Activated CD4-positive, alpha-beta T cell treated with anti-CD3 and anti-CD28 coated beads, Interleukin-10, Interleukin-2, amounts not matched to agents 100 ng/mL and 50 ng/mL, durations not matched to agents 16 hours and 8 hours (primary cell): ENCODE results near the gene RNF150.

ENCODE experiments used
- DNase-seq: peaks from one replicate; pipeline ENCODE4 v3.0.0-alpha.2; 2020

Gene RNF150

GRCh38 chr4:140903522-140904475, 229.5 kb downstream of the RNF150 start:
- no peak for DNase-seq

- no peak for DNase-seq
Measured at GRCh38 chr4:140901736-140902336, 231.4 kb downstream of the RNF150 start.

GRCh38 chr4:140893939-140894338, 239.3 kb downstream of the RNF150 start:
- DNase-seq, result no peak

- no peak for DNase-seq
Measured at GRCh38 chr4:140888054-140888453, 245.2 kb downstream of the RNF150 start.

GRCh38 chr4:140887467-140887866, 245.8 kb downstream of the RNF150 start:
- DNase-seq, result no peak

- DNase-seq, result peak; percentile 62
Measured at GRCh38 chr4:140884431-140885058, 248.7 kb downstream of the RNF150 start.

GRCh38 chr4:140877781-140878180, 255.5 kb downstream of the RNF150 start:
- DNase-seq, result no peak

- DNase-seq, result no peak
Measured at GRCh38 chr4:140876615-140877364, 256.5 kb downstream of the RNF150 start.

GRCh38 chr4:140875746-140876452, 257.4 kb downstream of the RNF150 start:
- DNase-seq, result no peak

GRCh38 chr4:140874056-140874455, 259.2 kb downstream of the RNF150 start:
- no peak for DNase-seq

- no peak for DNase-seq
Measured at GRCh38 chr4:140871368-140871767, 261.9 kb downstream of the RNF150 start.

GRCh38 chr4:140870427-140870826, 262.8 kb downstream of the RNF150 start:
- DNase-seq, result no peak

- no peak for DNase-seq
Measured at GRCh38 chr4:140869446-140869845, 263.8 kb downstream of the RNF150 start.

- no peak for DNase-seq
Measured at GRCh38 chr4:140867356-140867755, 265.9 kb downstream of the RNF150 start.

GRCh38 chr4:140866492-140867005, 266.7 kb downstream of the RNF150 start:
- DNase-seq, result no peak

GRCh38 chr4:140865253-140866217, 267.7 kb downstream of the RNF150 start:
- DNase-seq, result no peak

- no peak for DNase-seq
Measured at GRCh38 chr4:140863197-140863596, 270.1 kb downstream of the RNF150 start.

GRCh38 chr4:140862177-140862442, 271.2 kb downstream of the RNF150 start:
- no peak for DNase-seq

GRCh38 chr4:140861359-140862176, 271.7 kb downstream of the RNF150 start:
- peak; percentile 62 for DNase-seq

GRCh38 chr4:140858897-140859296, 274.4 kb downstream of the RNF150 start:
- no peak for DNase-seq
